Urothelium cell line (cell line): ENCODE results near the gene KIAA1549.
"Not testable (repeated sequence)": the region's sequence is repeated elsewhere in the genome, so short reads cannot be mapped to it uniquely, and the experiment has no call there.

Experiments used
- DNase-seq: peaks from one replicate; pipeline ENCODE4 v3.0.0; 2011; ENCODE audit warnings: low spot score, mixed read lengths
- FAIRE-seq: peaks from 2 replicates; lab custom pipeline; 2011; peaks lifted over from hg19 to GRCh38; lab: Jason Lieb, UNC

Gene KIAA1549

DNA sequence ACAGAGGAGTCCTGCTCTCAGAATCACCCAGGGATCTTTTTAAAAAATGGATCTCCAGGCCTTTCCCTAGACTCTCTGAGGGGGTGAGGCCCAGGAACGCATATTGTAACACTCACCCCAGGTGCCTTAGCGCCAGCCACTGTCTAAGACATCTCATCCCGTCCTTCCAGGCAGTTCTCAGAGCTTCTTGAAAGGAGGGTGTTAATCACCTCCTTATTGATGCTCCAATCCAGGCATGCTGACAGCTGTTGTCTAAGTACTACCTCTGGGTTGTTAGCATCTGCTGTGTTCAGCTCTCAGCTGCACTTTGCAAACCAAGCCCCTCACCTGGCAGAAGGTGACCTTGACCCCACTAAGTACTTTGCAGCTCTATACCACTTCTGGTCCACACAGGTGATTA, 36.0 kb downstream of the KIAA1549 start:
- DNase-seq (no peak), FAIRE-seq (no peak)

DNA sequence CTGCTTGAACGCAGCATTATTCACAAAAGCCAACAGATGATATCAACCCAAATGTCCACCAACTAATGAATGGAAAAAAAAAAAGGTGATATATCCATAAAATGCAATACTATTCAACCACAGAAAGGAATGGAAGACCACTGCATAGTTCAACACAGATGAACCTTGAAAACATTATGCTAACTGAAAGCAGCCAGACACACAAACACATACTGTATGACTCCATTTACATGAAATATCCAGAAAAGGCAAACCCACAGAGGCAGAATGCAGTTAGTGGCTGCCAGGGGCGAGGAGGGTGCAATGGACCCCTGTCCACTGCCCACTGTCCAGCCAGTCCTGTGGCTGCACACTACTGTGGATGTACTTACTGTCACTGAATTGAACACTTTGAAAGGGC, 36.6 kb downstream of the KIAA1549 start:
- FAIRE-seq (no peak), DNase-seq (no peak)

DNA sequence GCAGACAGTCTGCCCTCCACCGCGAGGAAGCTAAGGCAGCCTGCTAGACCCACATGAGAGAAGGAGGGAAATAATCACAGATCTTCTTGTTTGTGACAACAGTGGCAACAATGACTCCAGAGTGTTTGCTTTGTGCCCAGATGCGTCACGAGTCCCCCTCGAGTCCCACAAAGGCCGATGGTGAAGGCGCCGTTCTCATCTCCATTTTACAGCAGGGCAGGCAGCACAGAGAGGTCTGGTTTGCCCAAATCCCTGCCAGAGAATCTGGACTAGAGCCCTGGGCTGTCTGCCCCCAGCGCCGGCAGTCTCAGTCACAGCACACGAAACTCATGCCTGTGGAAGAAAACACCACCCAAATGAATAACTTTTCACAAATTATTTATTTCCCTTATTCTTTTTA, 38.1 kb downstream of the KIAA1549 start:
- FAIRE-seq, result no peak
- DNase-seq, result no peak

DNA sequence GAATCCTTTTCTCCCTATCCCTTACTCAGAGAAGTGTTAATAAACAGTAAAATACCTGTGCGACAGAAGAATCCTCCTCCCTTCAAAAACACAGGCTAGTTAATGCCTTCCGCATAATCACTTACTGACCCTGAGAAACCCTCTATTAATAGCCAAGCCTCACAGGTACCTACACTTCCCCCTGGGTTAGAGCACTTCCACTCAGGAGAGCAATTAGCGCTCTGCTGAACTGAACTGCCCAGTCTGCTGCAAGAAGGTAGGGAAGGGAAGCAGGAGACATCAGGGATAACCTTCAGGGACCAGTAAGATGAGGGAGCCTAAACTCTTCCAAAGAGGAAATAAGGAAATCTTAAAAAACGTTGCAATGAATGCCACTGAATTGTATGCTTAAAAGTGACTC, 39.6 kb downstream of the KIAA1549 start:
- DNase-seq, result no peak
- no peak for FAIRE-seq

DNA sequence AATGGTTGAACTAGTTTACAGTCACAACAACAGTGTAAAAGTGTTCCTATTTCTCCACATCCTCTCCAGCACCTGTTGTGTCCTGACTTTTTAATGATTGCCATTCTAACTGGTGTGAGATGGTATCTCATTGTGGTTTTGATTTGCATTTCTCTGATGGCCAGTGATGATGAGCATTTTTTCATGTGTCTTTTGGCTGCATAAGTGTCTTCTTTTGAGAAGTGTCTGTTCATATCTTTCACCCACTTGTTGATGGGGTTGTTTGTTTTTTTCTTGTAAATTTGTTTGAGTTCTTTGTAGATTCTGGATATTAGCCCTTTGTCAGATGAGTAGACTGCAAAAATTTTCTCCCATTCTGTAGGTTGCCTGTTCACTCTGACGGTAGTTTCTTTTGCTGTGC, 40.6 kb downstream of the KIAA1549 start:
- not testable (repeated sequence) for FAIRE-seq, DNase-seq

DNA sequence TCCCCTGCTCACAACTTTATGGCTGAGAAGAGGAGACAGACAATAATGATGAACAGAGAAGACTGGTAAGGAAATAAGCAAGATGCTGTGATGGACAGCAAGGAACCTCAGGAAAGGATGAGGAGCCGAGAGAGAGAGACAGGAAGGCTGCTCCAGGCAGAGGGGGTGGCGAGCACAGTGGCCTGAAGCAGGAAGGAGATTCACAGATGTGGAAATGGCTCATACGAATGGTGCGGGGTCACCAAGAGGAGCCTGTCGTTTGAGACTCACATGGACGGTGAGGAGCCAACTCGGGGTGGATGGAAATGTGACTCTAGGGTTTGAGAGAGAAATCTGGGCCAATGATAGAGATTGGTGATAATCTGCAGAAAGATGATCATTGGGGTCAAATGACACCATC, 43.7 kb downstream of the KIAA1549 start:
- FAIRE-seq, result no peak
- no peak for DNase-seq

DNA sequence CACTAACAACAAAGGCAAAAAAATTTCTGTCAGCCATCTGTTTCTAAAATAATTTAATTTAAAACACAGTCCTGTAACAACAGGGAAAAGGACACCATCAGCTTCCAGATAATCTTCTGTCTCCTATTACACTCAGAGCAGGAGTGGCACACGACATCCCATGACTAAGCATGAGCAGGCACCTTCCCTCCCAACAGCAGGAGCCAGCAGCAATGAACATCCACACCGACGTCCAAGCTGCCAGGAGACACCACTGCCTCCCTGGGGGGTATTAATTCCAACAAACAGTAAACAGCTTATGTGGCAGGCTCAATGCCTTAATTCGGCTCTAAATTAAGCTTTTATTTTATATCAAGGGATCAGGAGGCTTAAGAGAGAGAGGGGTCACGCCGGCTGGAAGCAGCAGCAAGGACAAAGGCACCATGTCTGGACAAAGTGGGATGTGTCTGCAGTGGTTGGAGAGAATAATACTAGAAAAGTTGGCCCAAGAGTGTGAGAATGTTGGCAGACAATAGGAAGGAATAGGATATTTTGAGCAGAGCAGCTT, 45.7 kb downstream of the KIAA1549 start:
- no peak for FAIRE-seq
- DNase-seq, result peak; percentile 64

DNA sequence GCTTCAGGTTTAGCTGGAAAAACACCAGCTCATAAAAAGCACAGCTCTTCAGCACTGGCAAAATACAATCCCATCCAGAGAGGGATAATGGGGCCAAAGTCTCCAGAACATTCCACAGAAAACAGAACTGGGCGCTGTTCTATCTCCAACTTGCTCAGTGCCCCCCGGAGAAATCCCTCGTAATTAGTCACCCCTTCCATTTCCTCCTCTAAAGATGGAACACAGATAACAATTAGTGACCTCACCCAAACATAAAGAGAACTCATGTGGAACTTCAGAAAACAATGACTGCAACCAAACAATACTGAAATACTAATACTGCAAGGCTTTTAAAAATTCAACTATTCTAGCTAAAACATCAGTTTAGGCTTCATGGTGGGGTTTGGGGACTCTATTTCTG, 46.3 kb downstream of the KIAA1549 start:
- FAIRE-seq (no peak), DNase-seq (no peak)

DNA sequence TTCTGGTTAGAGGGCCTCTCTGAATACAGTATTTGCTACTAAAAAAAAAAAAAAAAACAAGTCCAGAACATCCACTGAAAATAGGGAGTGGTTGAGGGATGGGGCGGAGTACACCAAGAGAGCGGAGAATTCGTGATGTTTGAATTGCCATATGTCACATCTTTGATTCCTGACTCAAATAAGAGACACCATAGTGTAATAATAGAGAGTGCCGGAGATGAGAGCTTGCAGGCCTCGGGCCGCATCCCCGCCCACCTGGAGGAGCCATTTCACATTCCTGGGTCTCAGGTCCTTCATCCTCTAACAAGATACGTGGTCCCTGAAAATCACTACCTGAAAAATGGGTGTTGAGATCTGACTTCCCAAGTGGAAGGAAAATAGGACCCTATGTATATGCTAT, 46.8 kb downstream of the KIAA1549 start:
- FAIRE-seq (no peak), DNase-seq (no peak)

DNA sequence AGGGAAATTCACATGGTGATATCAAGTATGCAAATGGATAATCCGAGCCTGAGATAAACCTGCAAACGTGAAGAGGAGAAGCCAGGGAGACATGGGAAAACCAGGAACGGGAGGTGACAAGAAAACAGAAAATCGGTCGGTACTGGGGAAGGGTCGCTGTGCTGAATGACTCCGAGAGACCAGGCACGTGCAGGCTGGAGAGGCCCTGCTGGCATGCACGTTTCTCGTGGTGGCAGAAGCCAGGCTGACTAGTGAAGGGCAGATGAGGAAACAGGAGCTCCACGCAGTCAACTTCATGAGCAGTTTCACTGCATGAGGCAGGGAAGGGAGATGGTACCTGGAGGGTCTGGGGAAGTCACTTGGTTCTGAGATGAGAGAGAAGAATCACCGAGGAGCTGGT, 48.3 kb downstream of the KIAA1549 start:
- DNase-seq (no peak), FAIRE-seq (no peak)

DNA sequence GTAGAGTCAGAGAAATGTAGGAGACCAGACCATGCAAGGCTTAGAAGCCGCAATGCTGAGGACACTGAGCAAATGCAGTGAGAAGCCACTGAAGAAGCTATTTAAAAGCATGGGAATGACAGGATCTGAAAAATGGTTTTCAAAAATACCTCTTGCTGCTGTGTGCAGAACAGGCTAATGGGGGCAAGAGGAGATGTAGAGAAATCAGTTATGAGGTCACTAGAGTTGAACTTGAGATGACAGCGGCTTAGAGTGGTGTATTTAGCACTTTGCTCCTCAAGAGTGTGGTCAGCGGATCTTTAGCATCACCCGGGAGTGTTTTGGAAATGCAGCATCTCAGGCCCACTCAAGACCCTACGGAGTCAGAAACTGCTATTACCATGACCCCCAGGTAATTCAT, 48.8 kb downstream of the KIAA1549 start:
- FAIRE-seq, result no peak

DNA sequence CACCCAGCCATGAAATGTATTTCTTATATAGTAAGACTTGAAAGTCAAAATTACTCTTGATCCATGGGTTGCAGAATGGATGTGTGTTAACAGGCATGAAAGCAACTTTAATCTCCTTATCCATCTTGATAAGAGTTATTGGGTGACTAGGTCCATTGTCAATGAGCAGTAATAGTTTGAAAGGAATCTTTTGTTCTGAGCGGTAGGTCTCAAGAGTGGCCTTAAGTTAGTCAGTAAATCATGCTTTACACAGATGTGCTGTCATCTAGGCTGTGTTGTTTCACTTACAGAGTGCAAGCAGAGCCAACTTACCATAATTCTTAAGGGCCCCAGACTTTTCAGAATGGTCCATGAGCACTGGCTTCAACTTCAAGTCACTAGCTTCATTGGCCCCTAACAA, 51.2 kb downstream of the KIAA1549 start:
- FAIRE-seq, result no peak
- no peak for DNase-seq

More for the DNA sequence above, 48.8 kb downstream of the KIAA1549 start:
- DNase-seq, result no peak

DNA sequence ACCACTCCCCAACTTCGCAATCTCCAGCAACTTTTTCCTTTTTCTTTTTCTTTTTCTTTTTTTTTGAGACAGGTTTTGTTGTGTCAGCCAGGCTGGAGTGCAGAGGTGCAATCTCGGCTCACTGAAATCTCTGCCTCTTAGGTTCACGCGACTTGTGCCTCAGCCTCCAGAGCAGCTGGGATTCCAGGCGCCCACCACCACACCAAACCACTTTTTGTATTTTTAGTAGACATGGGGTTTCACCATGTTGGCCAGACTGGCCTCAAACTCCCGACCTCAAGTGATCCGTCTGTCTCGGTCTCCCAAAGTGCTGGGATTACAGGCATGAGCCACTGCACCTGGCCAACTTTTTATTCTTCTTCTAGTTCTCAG, 55.0 kb downstream of the KIAA1549 start:
- DNase-seq (no peak), FAIRE-seq (no peak)

DNA sequence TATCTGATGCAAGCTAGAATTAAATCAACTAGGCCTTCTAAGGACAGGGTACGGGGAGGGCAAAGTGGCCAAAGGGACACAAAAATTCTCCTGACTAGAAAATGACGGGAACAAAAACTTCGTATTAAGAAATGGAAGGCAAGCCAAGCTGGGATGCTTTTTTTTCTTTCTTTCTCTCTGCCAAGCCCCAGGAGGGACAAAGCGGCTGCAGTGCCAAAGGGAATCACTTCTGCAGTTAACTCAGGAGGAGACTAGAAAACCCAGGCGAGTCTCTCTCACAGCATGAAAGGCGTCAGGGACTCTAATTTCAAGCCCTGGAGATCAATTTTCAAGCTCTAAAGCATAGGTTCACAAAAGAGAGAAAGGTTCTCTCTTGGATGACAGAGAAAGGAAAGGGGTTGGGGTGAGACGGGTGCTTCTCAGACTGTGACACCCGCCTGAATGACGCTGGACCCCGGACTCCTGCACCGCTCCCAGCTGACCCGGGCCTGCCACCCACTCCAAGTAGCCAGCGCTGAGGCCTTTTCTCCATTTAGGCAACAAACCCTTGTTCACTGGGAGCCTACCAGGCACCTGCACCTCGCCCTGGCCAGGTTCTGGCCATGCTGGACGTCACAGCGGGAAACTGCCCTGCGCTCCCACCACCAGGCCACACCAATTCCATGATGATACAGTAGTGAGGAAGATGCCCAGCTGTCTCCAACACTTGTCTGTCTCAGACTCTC, 56.5 kb downstream of the KIAA1549 start:
- DNase-seq, result no peak
- no peak for FAIRE-seq

DNA sequence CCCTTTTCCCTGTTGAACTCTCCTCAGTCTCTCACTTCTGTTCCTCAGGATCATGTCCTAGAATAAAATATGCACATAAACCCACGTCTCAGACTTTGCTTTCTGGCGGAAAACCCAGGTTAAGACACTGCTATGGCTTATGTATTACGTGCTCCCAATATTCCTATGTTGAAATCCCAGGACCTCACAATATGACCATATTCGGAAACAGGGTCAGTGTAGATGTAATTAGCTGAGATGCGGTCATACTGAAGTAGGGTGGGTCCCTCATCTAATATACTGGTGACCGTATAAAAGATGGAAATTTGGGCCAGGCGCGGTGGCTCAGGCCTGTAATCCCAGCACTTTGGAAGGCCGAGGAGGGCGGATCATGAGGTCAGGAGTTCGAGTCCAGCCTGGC, 59.9 kb downstream of the KIAA1549 start:
- FAIRE-seq, result no peak
- no peak for DNase-seq

DNA sequence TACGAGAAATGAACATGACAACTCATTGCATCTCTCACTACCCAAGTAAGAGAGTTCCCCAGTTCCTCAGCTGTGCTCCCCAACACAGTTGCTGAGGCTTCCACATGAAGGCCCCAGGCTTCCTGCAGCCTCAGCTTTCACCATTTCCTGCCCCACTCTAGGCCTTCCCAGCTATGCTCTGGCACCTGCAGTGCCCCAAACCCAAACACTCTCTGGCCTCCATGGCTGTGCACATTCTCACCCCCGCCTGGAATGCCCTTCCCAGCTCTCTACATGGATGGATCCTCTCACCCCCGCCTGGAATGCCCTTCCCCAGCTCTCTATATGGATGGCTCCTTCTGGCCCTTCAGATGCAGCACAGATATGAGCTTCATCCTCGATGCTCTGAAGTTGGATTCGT, 61.3 kb downstream of the KIAA1549 start:
- FAIRE-seq (no peak), DNase-seq (no peak)

DNA sequence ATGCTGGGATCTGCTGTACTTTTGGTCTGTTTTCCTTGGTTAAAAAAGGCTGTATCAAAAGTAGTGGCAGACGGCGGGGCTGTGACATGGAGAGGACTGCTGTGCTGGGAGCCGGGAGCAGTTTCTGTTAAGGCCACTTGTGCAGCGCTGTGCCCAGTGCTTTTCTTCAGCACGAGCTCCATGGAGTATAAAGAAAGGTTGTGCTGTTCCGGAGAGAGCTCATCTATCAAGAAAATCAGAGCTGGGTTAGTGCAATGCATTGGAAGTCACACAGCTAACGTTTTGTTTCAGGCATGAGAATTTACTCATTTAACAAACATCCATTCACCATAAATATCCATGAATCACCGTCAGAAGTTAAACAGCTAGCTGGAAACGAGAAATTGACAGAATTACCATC, 62.0 kb downstream of the KIAA1549 start:
- FAIRE-seq (no peak), DNase-seq (no peak)

DNA sequence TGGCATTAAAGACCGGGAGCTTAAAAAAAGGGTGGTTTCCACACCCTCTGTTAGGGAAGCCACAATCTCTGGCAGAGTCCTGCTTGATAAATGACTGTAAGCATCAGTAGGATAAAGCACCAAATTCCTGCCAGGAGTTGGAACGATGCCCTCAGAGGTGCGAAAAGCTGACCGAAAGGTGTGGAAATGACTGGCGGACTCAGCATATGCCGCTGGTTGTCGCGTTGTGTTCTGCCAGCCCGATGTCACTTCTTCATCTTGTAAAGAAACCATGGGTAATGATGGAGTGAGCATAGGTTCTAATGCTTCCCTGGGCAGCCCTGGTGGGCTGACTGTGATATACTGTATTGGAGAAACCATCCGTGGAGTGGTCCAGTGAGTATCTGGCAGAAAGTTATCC, 62.4 kb downstream of the KIAA1549 start:
- FAIRE-seq (no peak), DNase-seq (no peak)

DNA sequence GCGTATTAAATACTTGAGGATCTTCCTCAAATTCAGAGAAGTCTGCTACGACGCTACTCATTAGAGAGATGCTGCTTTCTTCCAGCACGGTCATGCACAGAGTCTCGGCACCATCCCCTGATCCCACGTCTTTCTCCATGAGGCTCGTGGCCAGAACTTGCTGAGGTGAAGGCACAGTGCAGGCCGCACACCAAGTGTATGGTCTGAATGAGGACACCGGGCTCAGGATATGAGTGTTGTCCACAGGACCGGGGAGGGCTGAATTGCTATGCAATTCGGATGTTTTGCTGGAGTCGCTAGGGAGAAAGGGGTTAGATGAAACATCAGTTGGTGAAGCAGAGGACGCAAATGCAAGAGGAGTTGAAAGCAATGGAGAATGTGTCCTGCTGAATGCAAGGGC, 63.0 kb downstream of the KIAA1549 start:
- FAIRE-seq, result no peak

DNA sequence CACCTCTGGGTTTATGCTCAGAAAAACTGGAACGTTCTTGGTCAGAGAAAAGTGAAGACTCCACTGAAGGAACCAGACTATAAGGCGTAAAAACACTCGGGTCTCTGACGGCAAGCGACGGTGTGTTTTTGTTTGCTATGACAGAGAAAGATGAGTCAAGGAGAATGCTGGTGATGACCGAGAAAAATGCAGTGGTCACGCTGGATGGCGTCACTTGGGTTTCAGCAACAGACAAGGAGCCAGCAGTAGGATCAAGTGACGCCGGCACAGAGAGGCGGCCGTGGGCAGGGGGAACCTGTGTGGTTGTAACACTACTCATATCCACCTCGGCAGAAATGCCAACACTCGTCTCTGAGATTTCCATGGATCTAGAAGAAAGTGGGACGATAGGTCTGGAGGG, 63.4 kb downstream of the KIAA1549 start:
- FAIRE-seq (no peak), DNase-seq (no peak)

More for the DNA sequence above, 63.0 kb downstream of the KIAA1549 start:
- DNase-seq, result no peak

DNA sequence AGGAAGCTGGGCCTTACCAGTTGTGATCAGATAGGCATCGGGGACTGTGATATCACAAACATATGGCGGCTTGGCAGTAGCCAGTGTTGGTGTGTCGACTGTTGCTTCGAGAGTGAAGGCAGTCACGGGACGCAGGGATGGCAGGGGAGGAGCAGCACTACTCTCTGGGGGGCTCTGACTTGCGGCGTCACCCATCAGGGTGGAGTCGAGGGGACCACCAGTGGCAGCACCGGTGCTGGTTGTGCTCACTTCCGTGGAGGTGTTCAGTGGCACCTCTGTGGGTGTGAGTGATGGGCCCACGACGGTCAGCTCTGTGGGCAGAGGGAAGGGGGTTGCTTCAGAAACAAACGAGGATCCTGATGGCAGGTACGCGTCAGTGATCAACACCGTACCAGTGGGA, 64.5 kb downstream of the KIAA1549 start:
- FAIRE-seq (no peak), DNase-seq (no peak)

DNA sequence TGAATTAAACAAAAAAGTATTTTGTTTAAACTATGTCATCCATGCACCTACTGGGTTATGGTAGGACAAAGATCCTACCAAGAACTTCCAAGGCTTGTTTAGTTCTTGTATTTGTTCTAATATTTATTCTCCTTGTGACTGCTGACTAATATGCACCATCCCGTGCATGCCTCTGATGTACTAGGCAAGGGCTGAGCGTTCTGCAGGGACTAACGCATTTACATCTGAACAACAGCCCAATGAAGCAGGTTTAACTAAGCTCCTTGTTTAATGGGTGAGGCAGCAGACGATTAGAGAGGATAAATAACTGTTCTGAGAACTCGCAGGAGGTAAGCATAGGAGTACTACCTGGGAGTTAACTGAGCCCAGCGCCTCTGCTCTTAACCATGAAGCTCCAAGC, 64.9 kb downstream of the KIAA1549 start:
- FAIRE-seq, result no peak

DNA sequence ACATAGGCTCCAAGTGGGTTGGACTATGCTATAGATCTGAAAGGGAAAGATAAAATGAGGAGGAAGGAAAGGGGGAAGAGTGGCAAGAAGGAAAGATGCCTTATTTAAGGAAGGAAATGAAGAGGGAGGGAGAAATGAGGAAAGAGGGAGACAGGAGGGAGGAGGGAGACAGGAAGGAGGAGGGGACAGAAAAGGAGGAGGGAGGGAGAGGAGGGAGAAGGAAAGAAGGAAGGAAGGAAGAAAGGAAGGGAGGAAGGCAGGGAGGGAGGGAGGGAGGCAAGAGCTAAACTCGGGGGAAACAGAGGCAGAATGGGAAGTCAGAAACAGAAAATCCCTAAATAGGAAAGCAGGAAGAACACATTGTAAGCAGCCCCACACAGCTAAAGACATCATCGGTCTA, 67.4 kb downstream of the KIAA1549 start:
- no peak for FAIRE-seq
- DNase-seq, result no peak

More for the DNA sequence above, 64.9 kb downstream of the KIAA1549 start:
- DNase-seq, result no peak
